ENCODE data around the gene RASSF8. TPM values are rescaled to one million over a fixed set of nuclear protein-coding genes. Genes with fewer than 3 reads are reported as not detected.

RASSF8 gene
- total and polyA plus RNA-seq, 2 experiments from 2014 or later = 11.5 to 30.6 TPM

- Histone ChIP-seq H3K4me3 (no peak overlapping the region), H3K36me3 (ENCODE audit: insufficient read depth) (no peaks in the 10 kb centered on the region), H3F3A (replicated peaks; ENCODE audit: low read depth) (no peaks in the 10 kb centered on the region), H3K4me1 (ENCODE audit: insufficient read depth) (peaks cover 6% of the 10 kb centered on the region; the same call in 1 of the 2 replicates), H3K27me3 (ENCODE audit: insufficient read depth) (no peaks in the 10 kb centered on the region), H2AFZ (no peak overlapping the region), H3K9me2 (ENCODE audit: insufficient read depth) (no peaks in the 10 kb centered on the region), H4K20me1 (replicated peaks; ENCODE audit: insufficient read depth) (no peaks in the 10 kb centered on the region), H3K27ac (ENCODE audit: low read depth) (no peak overlapping the region), H3K4me2 (no peak overlapping the region), H3K79me2 (replicated peaks; ENCODE audit: insufficient read depth) (no peaks in the 10 kb centered on the region)
- no peaks in the 10 kb centered on the region for H3K36me3 Mint-ChIP-seq (ENCODE audit: low read depth)
- TF ChIP-seq, protein P1, sequence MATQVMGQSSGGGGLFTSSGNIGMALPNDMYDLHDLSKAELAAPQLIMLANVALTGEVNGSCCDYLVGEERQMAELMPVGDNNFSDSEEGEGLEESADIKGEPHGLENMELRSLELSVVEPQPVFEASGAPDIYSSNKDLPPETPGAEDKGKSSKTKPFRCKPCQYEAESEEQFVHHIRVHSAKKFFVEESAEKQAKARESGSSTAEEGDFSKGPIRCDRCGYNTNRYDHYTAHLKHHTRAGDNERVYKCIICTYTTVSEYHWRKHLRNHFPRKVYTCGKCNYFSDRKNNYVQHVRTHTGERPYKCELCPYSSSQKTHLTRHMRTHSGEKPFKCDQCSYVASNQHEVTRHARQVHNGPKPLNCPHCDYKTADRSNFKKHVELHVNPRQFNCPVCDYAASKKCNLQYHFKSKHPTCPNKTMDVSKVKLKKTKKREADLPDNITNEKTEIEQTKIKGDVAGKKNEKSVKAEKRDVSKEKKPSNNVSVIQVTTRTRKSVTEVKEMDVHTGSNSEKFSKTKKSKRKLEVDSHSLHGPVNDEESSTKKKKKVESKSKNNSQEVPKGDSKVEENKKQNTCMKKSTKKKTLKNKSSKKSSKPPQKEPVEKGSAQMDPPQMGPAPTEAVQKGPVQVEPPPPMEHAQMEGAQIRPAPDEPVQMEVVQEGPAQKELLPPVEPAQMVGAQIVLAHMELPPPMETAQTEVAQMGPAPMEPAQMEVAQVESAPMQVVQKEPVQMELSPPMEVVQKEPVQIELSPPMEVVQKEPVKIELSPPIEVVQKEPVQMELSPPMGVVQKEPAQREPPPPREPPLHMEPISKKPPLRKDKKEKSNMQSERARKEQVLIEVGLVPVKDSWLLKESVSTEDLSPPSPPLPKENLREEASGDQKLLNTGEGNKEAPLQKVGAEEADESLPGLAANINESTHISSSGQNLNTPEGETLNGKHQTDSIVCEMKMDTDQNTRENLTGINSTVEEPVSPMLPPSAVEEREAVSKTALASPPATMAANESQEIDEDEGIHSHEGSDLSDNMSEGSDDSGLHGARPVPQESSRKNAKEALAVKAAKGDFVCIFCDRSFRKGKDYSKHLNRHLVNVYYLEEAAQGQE (IDR thresholded peaks at IDR 0.05; ENCODE audit: unreplicated experiment) = no peak
- no peak for TF ChIP-seq CREB1 (CRISPR knock-in tag; IDR thresholded peaks at IDR 0.05; ENCODE audit: low read depth)
- TF ChIP-seq EZH2 (IDR thresholded peaks at IDR 0.05; ENCODE audit: low read depth, unreplicated experiment) = no peak
- no peak for TF ChIP-seq ZNF331 (CRISPR knock-in tag; IDR thresholded peaks at IDR 0.05; ENCODE audit: low read depth)
- no peak for TF ChIP-seq JUNB (IDR thresholded peaks at IDR 0.05; ENCODE audit: unreplicated experiment)
- TF ChIP-seq ZNF114 (CRISPR knock-in tag; IDR thresholded peaks at IDR 0.05) = no peak
- TF ChIP-seq STAT1 (IDR thresholded peaks at IDR 0.05; ENCODE audit: unreplicated experiment) = no peak
- TF ChIP-seq, protein P2, sequence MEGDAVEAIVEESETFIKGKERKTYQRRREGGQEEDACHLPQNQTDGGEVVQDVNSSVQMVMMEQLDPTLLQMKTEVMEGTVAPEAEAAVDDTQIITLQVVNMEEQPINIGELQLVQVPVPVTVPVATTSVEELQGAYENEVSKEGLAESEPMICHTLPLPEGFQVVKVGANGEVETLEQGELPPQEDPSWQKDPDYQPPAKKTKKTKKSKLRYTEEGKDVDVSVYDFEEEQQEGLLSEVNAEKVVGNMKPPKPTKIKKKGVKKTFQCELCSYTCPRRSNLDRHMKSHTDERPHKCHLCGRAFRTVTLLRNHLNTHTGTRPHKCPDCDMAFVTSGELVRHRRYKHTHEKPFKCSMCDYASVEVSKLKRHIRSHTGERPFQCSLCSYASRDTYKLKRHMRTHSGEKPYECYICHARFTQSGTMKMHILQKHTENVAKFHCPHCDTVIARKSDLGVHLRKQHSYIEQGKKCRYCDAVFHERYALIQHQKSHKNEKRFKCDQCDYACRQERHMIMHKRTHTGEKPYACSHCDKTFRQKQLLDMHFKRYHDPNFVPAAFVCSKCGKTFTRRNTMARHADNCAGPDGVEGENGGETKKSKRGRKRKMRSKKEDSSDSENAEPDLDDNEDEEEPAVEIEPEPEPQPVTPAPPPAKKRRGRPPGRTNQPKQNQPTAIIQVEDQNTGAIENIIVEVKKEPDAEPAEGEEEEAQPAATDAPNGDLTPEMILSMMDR (conservative IDR thresholded peaks at IDR 0.05; ENCODE audit: low read depth in 2 of 2) = no peak
- TF ChIP-seq, protein P3, sequence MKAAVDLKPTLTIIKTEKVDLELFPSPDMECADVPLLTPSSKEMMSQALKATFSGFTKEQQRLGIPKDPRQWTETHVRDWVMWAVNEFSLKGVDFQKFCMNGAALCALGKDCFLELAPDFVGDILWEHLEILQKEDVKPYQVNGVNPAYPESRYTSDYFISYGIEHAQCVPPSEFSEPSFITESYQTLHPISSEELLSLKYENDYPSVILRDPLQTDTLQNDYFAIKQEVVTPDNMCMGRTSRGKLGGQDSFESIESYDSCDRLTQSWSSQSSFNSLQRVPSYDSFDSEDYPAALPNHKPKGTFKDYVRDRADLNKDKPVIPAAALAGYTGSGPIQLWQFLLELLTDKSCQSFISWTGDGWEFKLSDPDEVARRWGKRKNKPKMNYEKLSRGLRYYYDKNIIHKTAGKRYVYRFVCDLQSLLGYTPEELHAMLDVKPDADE (IDR thresholded peaks at IDR 0.05) = no peak
- no peak for TF ChIP-seq NANOG (IDR thresholded peaks at IDR 0.05; ENCODE audit: borderline replicate concordance)
- no peak for TF ChIP-seq EZH2phosphoT487 (IDR thresholded peaks at IDR 0.05; ENCODE audit: unreplicated experiment)
- TF ChIP-seq POLR2AphosphoS5 (IDR thresholded peaks at IDR 0.05; ENCODE audit: low read depth) = no peak
- TF ChIP-seq ZNF462 (CRISPR knock-in tag; IDR thresholded peaks at IDR 0.05) = no peak
- peaks cover 10% of the 10 kb centered on the region for H3K4me1 Mint-ChIP-seq
- H3K4me3 Mint-ChIP-seq = no peak overlapping the region
- ATAC-seq (no peak), DNase-seq (ENCODE audit: low spot score) (no peak)
- H3K27ac Mint-ChIP-seq = no peak overlapping the region
- H3K9me3 Mint-ChIP-seq = no peaks in the 10 kb centered on the region
- H3K27me3 Mint-ChIP-seq (ENCODE audit: insufficient read depth, low read depth, poor library complexity) = peaks cover 3% of the 10 kb centered on the region
Measured at GRCh38 chr12:26092346-26093105, 134.0 kb downstream of the RASSF8 start.
